WTC11 (cell line): Measurements from ENCODE around the gene CTRL.

Experiments
- JUN ChIP-seq: sonication (generic); formaldehyde crosslinking; IDR thresholded peaks from 2 replicates; pipeline ENCODE4 v1.8.0; 2023; ENCODE audit warnings: mild to moderate bottlenecking, missing genetic modification reagents
- USF2 ChIP-seq: sonication (generic); formaldehyde crosslinking; IDR thresholded peaks from 2 replicates; pipeline ENCODE4 v1.8.1; 2023; ENCODE audit warnings: mild to moderate bottlenecking, missing genetic modification reagents, moderate library complexity
- ZNF138 ChIP-seq: sonication (generic); formaldehyde crosslinking; conservative IDR thresholded peaks from 2 replicates; pipeline ENCODE4 v1.8.1; 2022; ENCODE audit warnings: mild to moderate bottlenecking, moderate library complexity, missing genetic modification reagents
- TF ChIP-seq, protein P1 (sequence below): sonication (generic); formaldehyde crosslinking; IDR thresholded peaks from 2 replicates; pipeline ENCODE4 v1.8.1; 2023; ENCODE audit warnings: mild to moderate bottlenecking, missing genetic modification reagents, borderline replicate concordance
- TF ChIP-seq, protein P2 (sequence below): sonication (generic); formaldehyde crosslinking; IDR thresholded peaks from 2 replicates; pipeline ENCODE4 v1.8.0; 2022; ENCODE audit warnings: mild to moderate bottlenecking, missing genetic modification reagents

DNA sequence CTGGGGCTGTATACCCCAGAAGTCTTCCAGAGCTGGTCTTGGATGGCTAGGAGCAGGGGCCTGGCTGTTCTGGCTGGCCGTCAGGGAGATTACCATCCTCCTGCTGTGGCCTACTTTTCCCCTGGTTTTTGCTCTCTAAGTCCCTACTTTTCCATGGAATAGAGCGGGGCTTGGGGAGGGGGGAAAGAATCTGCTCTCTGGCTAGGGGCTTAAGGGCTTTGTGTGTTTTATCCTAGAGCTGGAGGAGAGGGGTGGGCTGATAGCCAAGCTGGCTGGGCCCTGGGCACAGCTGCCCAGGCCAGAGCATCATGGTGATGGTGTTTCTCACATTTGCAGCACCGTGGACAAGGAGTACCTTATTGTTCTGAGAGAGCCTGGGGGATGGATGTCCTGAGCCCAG, 43.3 kb downstream of the CTRL start:
- TF ChIP-seq, protein P1, sequence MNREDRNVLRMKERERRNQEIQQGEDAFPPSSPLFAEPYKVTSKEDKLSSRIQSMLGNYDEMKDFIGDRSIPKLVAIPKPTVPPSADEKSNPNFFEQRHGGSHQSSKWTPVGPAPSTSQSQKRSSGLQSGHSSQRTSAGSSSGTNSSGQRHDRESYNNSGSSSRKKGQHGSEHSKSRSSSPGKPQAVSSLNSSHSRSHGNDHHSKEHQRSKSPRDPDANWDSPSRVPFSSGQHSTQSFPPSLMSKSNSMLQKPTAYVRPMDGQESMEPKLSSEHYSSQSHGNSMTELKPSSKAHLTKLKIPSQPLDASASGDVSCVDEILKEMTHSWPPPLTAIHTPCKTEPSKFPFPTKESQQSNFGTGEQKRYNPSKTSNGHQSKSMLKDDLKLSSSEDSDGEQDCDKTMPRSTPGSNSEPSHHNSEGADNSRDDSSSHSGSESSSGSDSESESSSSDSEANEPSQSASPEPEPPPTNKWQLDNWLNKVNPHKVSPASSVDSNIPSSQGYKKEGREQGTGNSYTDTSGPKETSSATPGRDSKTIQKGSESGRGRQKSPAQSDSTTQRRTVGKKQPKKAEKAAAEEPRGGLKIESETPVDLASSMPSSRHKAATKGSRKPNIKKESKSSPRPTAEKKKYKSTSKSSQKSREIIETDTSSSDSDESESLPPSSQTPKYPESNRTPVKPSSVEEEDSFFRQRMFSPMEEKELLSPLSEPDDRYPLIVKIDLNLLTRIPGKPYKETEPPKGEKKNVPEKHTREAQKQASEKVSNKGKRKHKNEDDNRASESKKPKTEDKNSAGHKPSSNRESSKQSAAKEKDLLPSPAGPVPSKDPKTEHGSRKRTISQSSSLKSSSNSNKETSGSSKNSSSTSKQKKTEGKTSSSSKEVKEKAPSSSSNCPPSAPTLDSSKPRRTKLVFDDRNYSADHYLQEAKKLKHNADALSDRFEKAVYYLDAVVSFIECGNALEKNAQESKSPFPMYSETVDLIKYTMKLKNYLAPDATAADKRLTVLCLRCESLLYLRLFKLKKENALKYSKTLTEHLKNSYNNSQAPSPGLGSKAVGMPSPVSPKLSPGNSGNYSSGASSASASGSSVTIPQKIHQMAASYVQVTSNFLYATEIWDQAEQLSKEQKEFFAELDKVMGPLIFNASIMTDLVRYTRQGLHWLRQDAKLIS (CRISPR knock-in tag), result no peak
- TF ChIP-seq JUN (CRISPR knock-in tag) (no peak), USF2 (CRISPR knock-in tag) (no peak), ZNF138 (CRISPR knock-in tag) (no peak)
- TF ChIP-seq, protein P2, sequence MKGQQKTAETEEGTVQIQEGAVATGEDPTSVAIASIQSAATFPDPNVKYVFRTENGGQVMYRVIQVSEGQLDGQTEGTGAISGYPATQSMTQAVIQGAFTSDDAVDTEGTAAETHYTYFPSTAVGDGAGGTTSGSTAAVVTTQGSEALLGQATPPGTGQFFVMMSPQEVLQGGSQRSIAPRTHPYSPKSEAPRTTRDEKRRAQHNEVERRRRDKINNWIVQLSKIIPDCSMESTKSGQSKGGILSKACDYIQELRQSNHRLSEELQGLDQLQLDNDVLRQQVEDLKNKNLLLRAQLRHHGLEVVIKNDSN (CRISPR knock-in tag), result no peak
